Upper lobe of left lung (tissue), 6 donors: ENCODE measurements around the gene CEP192. TPM values are rescaled to one million over a fixed set of nuclear protein-coding genes. Genes with fewer than 3 reads are reported as not detected.

ENCODE experiments used
- ATAC-seq, 2 donors: fragments of 200-7000 bp; cut with Tn5 transposase; one replicate each; pipeline ENCODE4 v1.9.1; 2022; ENCODE audit warnings: mild to moderate bottlenecking in 2 of 2, moderate library complexity in 2 of 2; ENCODE audit not compliant: low FRiP score in 2 of 2
- DNase-seq, 2 donors: peaks; one replicate each; pipeline ENCODE4 v3.0.0-alpha.2; 2019 to 2020
- H3K27ac ChIP-seq, 4 donors: fragments of 200-600 bp; sonication (generic); one replicate each; pipeline ENCODE4 v1.5.1; 2016 to 2019
- H3K27me3 ChIP-seq, 4 donors: fragments of 200-600 bp; sonication (generic); one replicate each; pipeline ENCODE4 v1.5.1; 2017 to 2019
- H3K36me3 ChIP-seq, 4 donors: fragments of 200-600 bp; sonication (generic); one replicate each; pipeline ENCODE4 v1.5.1; 2016 to 2019
- H3K4me1 ChIP-seq, 4 donors: fragments of 200-600 bp; sonication (generic); one replicate each; pipeline ENCODE4 v1.5.1; 2018 to 2019
- H3K4me3 ChIP-seq, 4 donors: fragments of 200-600 bp; sonication (generic); one replicate each; pipeline ENCODE4 v1.5.1; 2017 to 2019; ENCODE audit warnings: mild to moderate bottlenecking in 2 of 4, moderate library complexity in 1 of 4
- H3K9me3 ChIP-seq, 4 donors: fragments of 200-600 bp; sonication (generic); one replicate each; pipeline ENCODE4 v1.5.1; 2018 to 2019
- CTCF ChIP-seq, 6 experiments: fragments of 450-650 bp in 4 of 6; fragments of 200-600 bp in 2 of 6; sonication (generic) in 2 of 6; IDR thresholded peaks; one replicate each; pipeline ENCODE4 v1.5.1; 2016 to 2019; ENCODE audit warnings: antibody characterized with exemption in 6 of 6
- EP300 ChIP-seq, 4 donors: sonication (generic); formaldehyde crosslinking; IDR thresholded peaks; one replicate each; pipeline ENCODE4 v1.5.1; 2017; ENCODE audit warnings: antibody characterized with exemption in 4 of 4, control low read depth in 2 of 4
- POLR2A ChIP-seq, 4 donors: fragments of 450-650 bp; IDR thresholded peaks; one replicate each; pipeline ENCODE4 v1.5.1; 2016 to 2017; ENCODE audit warnings: antibody characterized with exemption in 4 of 4, mild to moderate bottlenecking in 2 of 4
- POLR2AphosphoS5 ChIP-seq, 2 donors: sonication (generic); formaldehyde crosslinking; IDR thresholded peaks; one replicate each; pipeline ENCODE4 v1.5.1; 2017; ENCODE audit warnings: antibody characterized with exemption in 2 of 2
- WGBS, 2 donors: methylation state at CpG; one replicate each; pipeline ENCODE4 v1.1.5; 2017 to 2018; 5-methylcytosine and 5-hydroxymethylcytosine counted together
- total RNA-seq, 6 donors: library from RNA; depleted of rRNA in 4 of 6; stranded (reverse); fragments of >200 nt in 4 of 6; gene quantifications; one replicate each; pipeline versions ENCODE4 v1.1.0 to v1.2.1, GENCODE V29; 2016 to 2021
- donor health status: DM: no; HTN: no; CAD: no; lungs with moderate emphysema.
- donor health status: DM: no; HTN: yes; CAD: no; lungs with severe emphysema.

The CEP192 gene
- total RNA-seq: 10 to 100 TPM; 14.3 to 41.3 (median 22.5) TPM

GRCh38 chr18:12990967-12991820, at the start of gene CEP192:
Gene CEP192, plus strand, starts transcription at chr18:12991362. Its CDS starts 8,063 bp downstream, at chr18:12999425.
- Histone ChIP-seq H3K27me3 (no peaks in the 10 kb centered on the region), H3K27ac (peak within 1 kb of the TSS; percentile 89 to 94 (median 92)), H3K4me1 (peaks cover 13 to 19% (median 17%) of the 10 kb centered on the region in 4 donors), H3K9me3 (no peaks in the 10 kb centered on the region), H3K4me3 (peak within 1 kb of the TSS; percentile 77 to 95 (median 86)), H3K36me3 (no peaks in the 10 kb centered on the region)
- DNase-seq (peak; percentile 98), ATAC-seq (peak; percentile 99)
- WGBS, 2 donors: 0% methylated on average over 27 to 46 of the region's 73 CpGs
- TF ChIP-seq POLR2A (IDR thresholded peaks at IDR 0.05): peak in 2 of 4 donors; percentile 76 to 88
- peak; percentile 86 to 91 for TF ChIP-seq POLR2AphosphoS5 (IDR thresholded peaks at IDR 0.05)
- peak in 3 of 6 experiments; percentile 17 to 32 (median 19) for TF ChIP-seq CTCF (IDR thresholded peaks at IDR 0.05)
- TF ChIP-seq EP300 (IDR thresholded peaks at IDR 0.05): no peak

GRCh38 chr18:12943215-12943614, 47.9 kb upstream of the CEP192 start:
- TF ChIP-seq POLR2A (IDR thresholded peaks at IDR 0.05) (no peak), EP300 (IDR thresholded peaks at IDR 0.05) (no peak), POLR2AphosphoS5 (IDR thresholded peaks at IDR 0.05) (no peak)
- DNase-seq (no peak), ATAC-seq (no peak)
- peaks cover 6 to 11% (median 7%) of the 10 kb centered on the region in 4 donors for H3K4me1 ChIP-seq
- no peaks in the 10 kb centered on the region for H3K27me3 ChIP-seq
- no peak overlapping the region for H3K4me3 ChIP-seq
- no peak overlapping the region for H3K27ac ChIP-seq
- H3K36me3 ChIP-seq: no peaks in the 10 kb centered on the region
- H3K9me3 ChIP-seq: no peaks in the 10 kb centered on the region
- WGBS, 2 donors: 69 to 76% methylated on average over 4 of the region's 4 CpGs

- no peak overlapping the region for H3K4me3 ChIP-seq
- H3K4me1 ChIP-seq: peaks cover 12 to 23% (median 14%) of the 10 kb centered on the region in 4 donors
- H3K9me3 ChIP-seq: no peaks in the 10 kb centered on the region
- ATAC-seq (no peak), DNase-seq (peak in 1 of 2 donors; percentile 33)
- 39 to 51% methylated on average over 4 of the region's 4 CpGs for WGBS, 2 donors
- H3K27me3 ChIP-seq: no peaks in the 10 kb centered on the region
- H3K27ac ChIP-seq: no peak overlapping the region
- no peaks in the 10 kb centered on the region for H3K36me3 ChIP-seq
- TF ChIP-seq CTCF (IDR thresholded peaks at IDR 0.05) (no peak), POLR2A (IDR thresholded peaks at IDR 0.05) (no peak)
These were observed 46.5 kb upstream of the CEP192 start for GRCh38 chr18:12944709-12945108.

- no peaks in the 10 kb centered on the region for H3K9me3 ChIP-seq
- H3K4me1 ChIP-seq: peaks cover 13 to 33% (median 20%) of the 10 kb centered on the region in 4 donors
- ATAC-seq (peak; percentile 1 to 3), DNase-seq (peak in 1 of 2 donors; percentile 55)
- 2 to 4% methylated on average over 15 of the region's 15 CpGs for WGBS, 2 donors
- H3K36me3 ChIP-seq: no peaks in the 10 kb centered on the region
- peak overlapping the region; percentile 42 to 84 (median 66) for H3K4me3 ChIP-seq
- H3K27ac ChIP-seq: peak overlapping the region; percentile 93 to 95 (median 94)
- TF ChIP-seq EP300 (IDR thresholded peaks at IDR 0.05): peak in 1 of 4 donors; percentile 2
- peak in 1 of 2 donors; percentile 36 for TF ChIP-seq POLR2AphosphoS5 (IDR thresholded peaks at IDR 0.05)
- TF ChIP-seq POLR2A (IDR thresholded peaks at IDR 0.05): no peak
- no peaks in the 10 kb centered on the region for H3K27me3 ChIP-seq
These were observed 44.4 kb upstream of the CEP192 start for GRCh38 chr18:12946549-12947284.

GRCh38 chr18:12947285-12948049, 43.7 kb upstream of the CEP192 start, which contains the start of gene SEH1L:
Gene SEH1L, plus strand, starts transcription at chr18:12948011. Its CDS starts 111 bp downstream, at chr18:12948122.
- WGBS, 2 donors: 0 to 2% methylated on average over 23 to 38 of the region's 58 CpGs
- H3K4me1 ChIP-seq: peaks cover 13 to 33% (median 20%) of the 10 kb centered on the region in 4 donors
- no peaks in the 10 kb centered on the region for H3K9me3 ChIP-seq
- no peaks in the 10 kb centered on the region for H3K27me3 ChIP-seq
- H3K27ac ChIP-seq: peak within 1 kb of the TSS; percentile 93 to 95 (median 94)
- peak in 1 of 4 donors; percentile 55 for TF ChIP-seq POLR2A (IDR thresholded peaks at IDR 0.05)
- no peak for TF ChIP-seq EP300 (IDR thresholded peaks at IDR 0.05)
- peak; percentile 47 to 50 for TF ChIP-seq POLR2AphosphoS5 (IDR thresholded peaks at IDR 0.05)
- no peak for TF ChIP-seq CTCF (IDR thresholded peaks at IDR 0.05)
- H3K36me3 ChIP-seq: no peaks in the 10 kb centered on the region
- DNase-seq (peak; percentile 100), ATAC-seq (peak; percentile 98 to 100)
- H3K4me3 ChIP-seq: peak within 1 kb of the TSS; percentile 42 to 84 (median 66)
